GM18870 (cell line): ENCODE results near the gene ZCCHC14.
"Not testable (repeated sequence)": the region's sequence is repeated elsewhere in the genome, so short reads cannot be mapped to it uniquely, and the experiment has no call there.

Experiments
- ATAC-seq: cut with Tn5 transposase; IDR thresholded peaks from one replicate; pipeline ENCODE4 v1.9.1; 2021; ENCODE audit warnings: moderate library complexity; ENCODE audit not compliant: unreplicated experiment

ZCCHC14 gene

DNA sequence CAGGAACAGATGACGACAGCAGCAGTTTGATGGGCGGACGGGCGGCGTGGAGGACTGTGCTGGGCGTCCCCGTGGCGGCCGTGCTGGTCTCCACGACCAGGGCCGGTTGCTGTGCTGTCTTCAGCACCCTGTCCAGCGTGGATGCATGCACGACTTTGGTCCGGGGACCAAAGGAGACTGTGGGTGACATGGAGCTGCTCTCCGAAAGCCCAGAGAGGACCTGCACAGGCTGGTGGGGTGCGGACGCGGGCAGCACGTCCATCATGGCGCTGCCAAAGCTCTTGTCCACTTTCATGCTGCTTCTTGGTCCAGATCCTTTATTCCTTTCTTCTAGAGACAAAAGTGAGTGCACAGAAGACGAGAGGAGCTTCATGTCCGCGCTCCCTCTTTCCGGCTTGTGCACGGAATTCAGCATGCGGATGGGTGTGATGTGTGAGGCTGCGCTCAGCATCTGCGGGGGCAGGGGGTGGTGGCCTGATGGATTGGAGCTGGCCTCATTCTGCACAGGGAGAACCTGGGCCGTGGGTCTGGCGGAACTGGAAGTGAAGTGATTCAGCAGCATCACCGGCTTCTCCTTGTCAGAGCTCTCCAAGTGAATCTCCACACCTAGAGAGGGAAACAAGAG is 80.3 kb downstream of the ZCCHC14 start:
- ATAC-seq = no peak

DNA sequence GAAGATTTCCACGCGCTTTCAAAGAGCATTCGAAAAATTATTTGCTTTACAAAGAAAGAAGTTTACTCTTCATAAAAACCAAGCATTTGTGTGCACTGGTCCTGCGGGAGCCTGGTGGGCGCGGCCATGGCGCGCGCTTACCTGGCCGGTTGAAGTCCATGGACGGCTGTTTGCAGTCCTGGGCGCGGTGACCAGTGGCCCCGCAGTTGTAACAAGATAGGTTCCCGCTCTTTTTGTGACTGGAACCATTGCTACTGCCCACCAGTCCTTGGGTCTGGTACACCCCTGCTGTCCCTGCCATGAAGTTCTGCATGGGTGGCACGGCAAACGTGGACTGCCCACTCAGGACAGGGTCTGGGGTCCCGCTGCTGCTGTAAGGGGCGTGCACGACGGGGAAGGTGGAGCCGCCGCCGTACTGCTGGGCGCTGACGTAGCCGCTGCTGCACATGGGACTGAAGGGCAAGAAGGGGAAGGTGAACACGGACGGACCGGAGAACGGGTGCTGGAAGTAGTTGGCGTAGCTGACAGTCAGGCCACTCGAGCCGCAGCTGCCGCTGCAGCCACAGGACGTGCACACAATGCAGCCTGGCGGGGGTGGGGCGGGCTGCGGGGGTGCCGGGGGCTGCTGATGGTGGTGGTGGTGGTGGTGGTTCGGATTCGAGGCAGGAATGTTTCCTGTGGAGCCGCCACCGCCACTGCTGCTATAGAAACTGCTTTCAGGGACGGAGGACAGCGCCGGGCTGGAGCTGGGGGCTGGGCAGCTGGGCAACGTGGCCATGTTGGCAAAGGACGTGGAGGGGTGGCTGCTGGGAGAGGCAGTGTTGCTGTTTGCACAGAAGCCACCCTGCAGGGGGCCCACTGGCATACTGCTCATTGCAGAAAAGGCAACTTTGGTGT is 81.2 kb downstream of the ZCCHC14 start:
- ATAC-seq = no peak

DNA sequence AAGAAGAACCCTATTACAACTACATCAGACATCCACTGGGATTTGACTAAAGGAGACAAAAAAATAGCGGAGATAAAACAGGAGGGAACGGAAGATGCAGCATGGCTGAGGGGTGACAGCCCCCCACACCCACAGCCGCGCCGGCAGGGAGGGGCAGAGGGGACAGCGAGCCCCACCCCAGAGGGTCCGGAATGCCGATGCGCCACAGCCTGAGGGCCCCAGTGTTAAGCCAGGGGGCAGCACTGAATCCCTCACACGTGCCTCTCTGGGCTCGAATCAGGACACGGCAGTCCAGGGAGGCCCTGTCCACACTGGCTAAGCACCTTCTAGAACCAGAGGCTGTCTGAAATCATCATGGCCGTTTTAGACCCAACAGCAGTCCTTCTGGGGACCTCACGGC is 81.9 kb downstream of the ZCCHC14 start:
- no peak for ATAC-seq

DNA sequence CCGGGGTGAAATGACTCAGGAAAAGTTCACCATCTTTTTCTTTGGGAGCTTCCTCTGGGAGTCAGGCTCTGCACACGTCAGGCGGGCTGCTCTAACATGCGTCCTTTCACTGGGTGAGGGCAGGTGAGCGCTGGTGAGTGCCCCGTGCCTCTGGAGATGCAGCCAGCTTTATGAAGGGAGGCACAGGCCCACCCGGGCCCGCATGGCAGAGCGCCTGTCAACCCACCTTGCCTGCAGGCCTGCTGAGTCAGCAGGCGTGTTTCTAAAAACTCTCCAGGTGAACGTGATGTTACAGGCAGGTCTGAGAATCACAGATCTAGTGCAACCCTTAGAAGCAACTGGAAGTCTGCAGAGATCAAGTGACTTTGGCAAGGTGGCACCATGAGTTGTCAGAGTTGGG is 82.3 kb downstream of the ZCCHC14 start:
- ATAC-seq = no peak

DNA sequence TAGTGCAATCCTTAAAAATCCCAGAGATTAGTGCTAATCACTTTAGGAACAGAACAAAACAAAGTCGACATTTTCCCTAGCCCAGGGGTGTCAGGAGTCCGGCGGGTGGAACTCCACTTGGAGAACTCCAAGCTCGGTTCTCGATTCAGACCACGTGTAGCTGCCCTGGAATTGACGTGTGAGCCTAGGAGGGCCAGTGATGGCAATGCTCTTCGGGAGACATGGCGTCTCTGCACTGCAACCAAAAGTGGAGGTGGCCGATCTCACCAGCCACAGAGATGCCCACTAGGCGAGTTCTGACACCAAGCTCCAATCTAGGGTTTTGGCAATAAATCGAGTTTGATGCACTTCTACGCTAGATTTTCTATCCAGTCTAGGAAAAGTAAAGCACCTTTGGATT is 83.0 kb downstream of the ZCCHC14 start:
- no peak for ATAC-seq

DNA sequence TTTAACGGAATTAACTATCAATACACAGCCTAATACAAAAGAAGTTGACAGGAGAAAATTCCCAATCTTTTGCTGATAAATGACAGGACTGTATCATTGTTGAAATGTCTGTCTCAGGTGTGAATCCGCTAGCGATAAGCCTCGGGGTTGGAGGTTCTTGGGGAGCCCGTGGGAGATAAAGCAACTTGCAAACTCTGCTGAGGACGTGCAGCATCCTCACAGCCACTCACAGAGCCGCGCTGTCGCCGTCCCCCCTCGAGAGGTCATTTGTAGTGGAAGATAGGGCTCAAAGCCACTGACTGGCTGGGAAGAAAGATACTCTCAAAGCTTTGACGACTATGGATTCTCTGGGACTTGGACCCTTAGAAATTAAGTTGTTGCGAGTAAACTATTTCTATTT is 83.7 kb downstream of the ZCCHC14 start:
- no peak for ATAC-seq

DNA sequence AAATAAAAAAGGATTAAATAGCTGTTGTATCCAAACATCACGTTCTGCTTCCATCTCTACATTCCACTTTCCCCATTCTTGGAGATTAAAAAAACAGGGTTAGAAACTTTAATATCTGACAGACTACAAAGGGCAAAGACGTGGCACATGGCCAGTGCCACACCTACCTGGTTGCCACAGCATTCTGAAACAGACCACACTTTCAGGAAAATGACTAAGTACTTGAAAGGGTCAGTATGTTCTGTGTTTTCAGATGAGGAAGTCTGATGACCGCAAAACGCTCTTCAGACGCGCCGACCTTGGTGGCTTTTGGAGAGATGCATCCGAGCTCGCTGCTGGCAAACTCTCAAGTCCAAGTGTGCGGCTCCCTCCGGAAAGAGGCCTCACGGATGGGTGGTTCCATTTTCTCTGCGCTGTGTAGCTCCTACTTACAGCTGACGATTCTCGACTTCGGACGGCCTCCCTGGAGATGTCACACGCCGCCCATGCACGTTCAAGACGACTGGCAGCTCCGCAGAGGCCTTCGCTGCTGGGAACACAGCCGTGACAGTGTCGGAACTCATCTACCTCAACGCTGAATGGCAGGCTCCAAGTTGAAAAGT is 85.2 kb downstream of the ZCCHC14 start:
- ATAC-seq = no peak

DNA sequence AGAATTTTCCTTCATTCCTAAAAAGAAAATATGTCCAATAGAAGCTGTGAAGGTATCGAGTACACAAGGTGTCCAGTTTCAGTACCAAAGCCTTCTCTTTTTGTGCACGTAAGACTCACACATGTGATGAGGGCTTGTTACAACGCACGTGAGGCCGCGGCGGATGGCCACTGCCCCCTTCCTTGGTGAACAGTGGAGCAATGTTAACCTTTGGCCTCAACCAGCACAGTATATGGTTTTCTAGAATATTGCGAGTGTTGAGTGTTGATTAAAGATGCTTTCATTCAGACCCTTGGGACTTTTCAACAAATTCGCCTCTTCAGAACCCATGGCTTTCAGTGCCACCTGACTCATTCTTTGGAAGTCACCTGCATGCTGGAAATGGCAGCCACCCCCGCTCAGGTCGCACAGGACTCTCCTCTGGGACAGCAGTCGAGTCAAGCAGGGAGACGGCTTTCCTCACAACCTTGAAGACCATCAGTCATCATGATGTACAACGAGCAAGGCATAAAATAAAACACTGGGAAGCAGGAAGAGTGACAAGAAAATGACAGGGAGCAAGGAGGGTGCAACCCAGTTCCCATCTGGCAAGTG is 86.2 kb downstream of the ZCCHC14 start:
- no peak for ATAC-seq

DNA sequence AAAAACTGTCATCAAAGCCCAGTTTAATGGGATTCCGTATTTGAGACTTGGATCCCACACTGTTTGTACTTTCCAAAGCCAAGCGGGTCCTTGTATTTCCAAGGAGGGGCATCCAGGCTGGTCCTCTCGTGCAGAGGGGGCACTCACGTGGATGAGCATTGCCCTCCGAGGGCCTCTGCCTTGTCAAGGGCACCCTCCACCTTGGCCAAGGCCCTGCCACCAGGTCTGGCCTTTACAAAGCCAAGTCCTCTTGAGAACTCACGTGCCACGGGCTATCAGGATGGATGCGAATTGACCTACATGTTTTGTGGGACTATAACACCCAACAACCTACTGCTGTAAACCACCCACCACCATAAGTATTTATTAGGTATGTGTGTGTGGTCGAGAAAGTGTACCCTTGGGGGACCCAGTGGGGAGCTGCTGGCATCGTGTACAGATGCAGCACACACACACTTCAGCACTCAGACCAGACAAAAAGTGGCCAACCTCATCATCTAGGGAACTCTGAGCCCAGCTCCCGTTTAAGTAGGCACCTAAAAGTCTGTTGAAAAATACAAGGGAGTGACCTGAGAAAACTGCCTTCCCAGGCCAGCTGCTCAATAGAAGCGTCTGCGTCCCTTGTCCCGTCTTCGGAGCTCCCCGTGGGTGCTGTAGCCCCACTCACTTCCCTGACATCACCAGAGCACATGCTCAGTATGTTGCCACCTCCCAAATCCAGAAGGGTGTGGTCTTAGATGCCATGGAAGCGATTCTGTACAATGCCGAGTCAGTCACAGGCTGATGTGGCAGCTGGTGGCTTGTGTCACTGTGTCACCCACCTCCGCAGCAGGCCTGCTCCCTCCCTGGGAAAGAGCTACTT is 87.8 kb downstream of the ZCCHC14 start:
- no peak for ATAC-seq

DNA sequence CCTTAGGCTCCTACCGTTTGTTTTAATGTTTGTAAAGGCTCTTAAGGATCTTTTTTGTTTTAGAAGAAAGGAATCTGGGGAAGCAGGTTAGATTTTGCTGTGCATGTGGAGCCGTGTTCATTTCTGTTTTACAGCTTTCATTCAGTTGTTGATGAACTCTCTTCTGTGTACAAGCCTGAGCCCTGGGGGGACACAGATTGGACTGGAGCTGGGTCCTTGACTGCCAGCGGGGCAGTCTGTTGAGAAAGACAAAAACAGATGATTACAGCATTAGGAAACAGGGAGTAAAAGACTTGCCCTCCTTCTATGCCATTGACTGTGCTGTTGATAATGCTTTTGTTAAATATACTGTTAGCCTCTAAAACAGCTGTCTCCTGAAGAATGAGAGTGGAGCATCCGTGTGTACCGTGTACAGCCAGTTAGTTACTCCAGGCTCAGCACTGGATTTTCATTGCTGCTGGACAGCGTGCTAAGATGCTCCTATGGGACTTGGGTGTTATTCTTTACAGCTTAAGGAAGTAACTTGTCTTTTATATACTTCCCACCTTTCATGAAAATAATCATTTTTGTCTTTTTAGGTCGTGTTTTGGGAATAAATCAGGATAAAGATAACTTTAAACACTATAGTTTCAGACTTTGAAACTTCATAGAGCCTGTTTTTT is 97.5 kb downstream of the ZCCHC14 start:
- ATAC-seq = no peak

DNA sequence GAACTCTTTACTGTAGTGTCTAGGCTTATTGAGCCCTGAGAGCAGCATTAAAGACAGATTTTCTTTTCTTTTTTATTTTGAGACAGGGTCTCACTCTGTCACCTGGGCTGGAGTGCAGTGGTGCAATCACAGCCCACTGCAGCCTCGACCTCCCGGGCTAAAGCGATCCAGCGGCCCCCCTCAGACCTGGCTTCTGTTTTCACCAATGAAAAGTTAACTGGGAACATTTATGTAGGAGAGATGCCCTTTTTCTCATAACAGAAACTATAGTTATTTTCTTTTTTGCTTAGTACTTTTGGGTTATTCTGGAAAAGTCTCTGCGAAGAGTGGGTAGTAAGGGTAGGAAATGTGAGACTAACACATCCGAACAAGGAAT is 99.2 kb downstream of the ZCCHC14 start:
- no peak for ATAC-seq

DNA sequence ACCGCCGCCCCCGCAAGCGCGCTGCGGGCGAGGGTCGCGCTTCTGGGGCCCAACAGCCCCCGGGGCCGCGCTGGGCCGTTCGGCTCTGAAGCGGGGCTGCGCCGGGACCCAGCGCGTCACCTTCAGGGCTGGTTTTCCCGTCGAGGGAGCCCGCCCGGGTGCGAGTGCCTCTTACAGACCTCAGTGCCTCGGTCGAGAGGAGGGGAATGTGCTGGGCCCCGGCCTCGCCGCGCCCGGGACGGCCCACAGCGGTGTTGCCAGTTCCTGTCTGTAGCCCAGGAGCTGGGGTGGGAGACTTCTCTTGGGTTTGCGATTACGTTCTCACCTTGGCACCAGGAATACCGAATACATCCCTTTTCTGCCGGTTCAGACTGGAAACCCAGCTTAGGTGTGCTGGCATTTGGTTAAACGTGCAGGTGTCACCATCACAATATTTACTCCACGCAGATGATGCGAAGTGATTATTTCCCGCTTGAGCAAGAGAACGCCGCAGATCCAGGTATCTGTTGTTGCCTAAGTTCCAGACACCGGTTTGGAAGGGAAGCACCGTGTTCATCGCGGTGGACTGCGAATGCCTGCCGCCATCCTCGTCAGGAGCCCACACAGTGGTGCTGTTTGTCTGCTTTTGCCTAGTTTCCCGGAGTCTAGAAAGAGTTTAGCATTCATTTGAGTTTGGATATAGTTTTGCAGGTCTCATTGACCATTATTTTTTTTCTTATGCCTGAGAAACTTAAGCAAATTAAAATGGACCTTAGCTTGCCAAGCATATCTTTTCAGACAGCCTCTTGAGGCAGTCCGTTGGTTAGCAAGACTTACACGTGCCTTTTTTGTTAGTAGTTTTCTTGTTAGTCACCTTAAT is 99.8 kb downstream of the ZCCHC14 start:
- no peak for ATAC-seq

DNA sequence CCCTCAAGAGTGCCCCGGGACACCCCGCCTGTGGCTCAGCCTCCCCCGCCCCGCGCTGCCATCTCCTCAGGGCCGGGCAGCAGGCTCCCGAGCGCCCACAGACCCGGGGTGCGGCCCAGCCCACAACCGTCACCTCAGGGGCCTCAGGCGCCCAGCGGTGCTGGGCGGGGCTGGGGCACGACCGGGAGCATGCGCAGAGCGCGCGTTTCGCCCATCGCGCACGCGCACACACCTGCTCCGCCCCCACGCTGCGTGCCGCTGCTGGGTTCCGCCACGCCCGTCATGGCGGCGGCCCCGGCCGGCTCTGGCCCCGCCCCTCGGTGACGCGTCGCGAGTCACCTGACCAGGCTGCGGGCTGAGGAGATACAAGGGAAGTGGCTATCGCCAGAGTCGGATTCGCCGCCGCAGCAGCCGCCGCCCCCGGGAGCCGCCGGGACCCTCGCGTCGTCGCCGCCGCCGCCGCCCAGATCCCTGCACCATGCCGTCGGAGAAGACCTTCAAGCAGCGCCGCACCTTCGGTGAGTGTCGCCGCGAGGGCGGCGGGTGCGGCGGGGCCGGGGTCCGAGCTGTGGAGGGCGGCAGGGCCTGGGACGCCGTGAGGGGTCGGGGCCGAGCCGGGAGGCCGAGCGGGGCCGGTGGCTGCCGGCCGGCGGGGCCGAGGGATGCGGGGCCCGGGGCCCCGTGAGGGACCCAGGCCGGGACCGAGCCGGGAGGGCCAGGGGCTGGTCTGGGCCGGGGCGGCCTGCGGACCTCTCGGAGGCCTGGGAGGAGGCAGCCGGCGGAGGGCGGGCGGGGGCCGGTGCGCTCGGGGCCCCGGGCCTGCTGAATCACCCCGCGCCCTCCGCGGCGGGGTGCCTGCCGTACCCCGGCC is 100.6 kb downstream of the ZCCHC14 start, which contains the start of gene MAP1LC3B:
Gene MAP1LC3B (plus strand): TSS at position 387 of the 871 bp plus-strand sequence. CDS start 92 bp downstream, at position 479.
- peak; percentile 30 for ATAC-seq

DNA sequence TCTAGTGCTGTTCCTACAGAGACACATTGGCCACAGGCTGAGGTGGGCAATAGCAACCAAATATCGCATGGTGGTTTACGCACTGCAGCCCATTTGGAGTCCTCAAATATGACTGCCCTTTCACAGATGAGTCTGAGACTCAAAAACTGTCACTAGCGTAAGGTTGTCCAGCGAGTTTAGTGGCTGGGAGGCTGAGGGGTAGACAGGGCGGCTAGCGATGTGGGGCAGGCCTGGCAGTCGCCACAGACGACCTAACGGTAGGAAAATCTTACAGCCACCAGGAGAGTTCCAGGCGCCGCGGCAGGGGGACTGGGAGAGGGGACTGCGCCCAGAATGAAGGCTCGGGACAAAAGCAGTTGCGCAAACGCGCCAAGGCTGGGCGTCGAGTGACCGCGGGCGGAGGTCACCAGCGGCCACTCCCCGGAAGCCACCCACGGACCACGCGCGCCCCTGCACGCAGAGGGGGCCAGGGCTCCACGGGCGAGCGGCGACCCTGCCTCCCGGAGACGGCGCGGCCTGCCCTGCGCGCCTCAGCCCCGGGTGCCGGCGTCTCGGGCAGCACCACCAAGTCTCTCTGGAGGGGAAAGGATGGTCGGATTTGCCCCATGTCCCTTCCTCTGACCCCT is 101.4 kb downstream of the ZCCHC14 start:
- ATAC-seq = no peak

DNA sequence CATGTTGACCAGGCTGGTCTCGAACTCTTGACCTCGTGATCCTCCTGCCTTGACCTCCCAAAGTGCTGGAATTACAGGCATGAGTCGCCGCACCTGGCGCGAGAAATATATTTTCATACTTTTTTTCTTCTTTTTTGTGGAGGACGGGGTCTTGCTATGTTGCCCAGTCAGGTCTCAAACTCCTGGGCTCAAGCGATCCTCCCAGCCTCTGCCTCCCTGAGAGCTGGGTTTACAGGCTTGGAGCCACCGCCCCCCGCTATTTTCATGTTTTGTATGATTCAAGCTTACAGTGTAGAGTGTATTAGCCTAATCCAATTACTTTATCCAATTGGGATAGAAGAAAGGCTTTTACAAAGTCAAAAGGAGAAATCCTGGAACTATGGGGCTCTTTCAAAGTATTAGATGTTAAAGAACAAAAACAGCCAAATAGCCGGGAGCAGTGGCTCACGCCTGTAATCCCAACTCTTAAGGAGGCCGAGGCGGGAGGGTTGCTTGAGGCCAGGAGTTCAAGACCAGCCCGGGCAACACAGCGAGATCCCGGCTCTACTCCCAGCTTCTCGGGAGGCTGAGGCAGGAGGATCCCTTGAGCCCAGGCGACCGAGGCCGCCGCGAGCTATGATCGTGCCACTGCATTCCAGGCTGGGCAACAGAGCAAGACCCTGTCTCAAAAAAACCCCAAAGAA is 102.0 kb downstream of the ZCCHC14 start:
- no peak for ATAC-seq

DNA sequence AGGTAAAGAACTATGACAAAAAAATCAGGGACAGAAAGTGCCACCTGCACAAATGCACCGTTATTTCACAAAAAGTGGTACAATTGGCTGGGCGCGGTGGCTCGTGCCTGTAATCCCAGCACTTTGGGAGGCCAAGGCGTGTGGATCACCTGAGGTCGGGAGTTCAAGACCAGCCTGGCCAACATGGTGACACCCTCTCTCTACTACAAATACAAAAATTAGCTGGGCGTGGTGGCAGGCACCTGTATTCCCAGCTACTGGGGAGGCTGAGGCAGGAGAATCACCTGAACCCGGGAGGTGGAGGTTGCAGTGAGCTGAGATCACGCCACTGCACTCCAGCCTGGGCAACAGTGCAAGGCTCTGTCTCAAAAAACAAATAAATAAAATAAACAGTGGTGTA is 102.9 kb downstream of the ZCCHC14 start:
- not testable (repeated sequence) for ATAC-seq

DNA sequence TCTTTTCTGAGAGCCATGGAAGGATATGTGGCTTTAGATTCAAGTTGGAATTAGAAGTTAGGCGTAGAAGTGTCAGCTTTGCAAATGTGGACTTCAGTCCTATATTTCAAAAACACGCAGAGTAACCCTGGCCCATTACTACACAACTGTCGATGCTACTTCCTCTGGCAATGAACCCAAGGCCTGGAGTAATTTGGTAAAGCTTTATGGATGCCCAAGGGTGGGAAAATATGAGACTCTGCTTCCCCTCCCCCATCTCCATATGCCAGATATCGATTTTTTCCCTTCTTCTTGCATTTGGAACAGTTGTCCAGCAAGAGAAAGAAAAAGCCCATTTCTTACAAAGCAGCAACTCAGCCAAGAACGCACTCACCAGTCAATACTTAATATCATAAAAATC is 103.6 kb downstream of the ZCCHC14 start:
- no peak for ATAC-seq
